Activated CD4-positive, alpha-beta T cell treated with anti-CD3 and anti-CD28 coated beads, Interleukin-2, Interleukin-4, amounts not matched to agents 100 ng/mL and 50 ng/mL, durations not matched to agents 16 hours and 8 hours (primary cell): ENCODE measurements around the gene DEFB132.

Experiments
- DNase-seq: peaks from one replicate; pipeline ENCODE4 v3.0.0-alpha.2; 2020; ENCODE audit warnings: low spot score

Gene DEFB132

GRCh38 chr20:297098-297924 lies 39.8 kb downstream of the DEFB132 start, which contains the start of gene ZCCHC3:
TSS of gene ZCCHC3 (plus strand) at chr20:297570. CDS start at chr20:297587, 17 bp downstream.
- peak; percentile 83 for DNase-seq

- peak; percentile 59 for DNase-seq
These were observed 40.6 kb downstream of the DEFB132 start for GRCh38 chr20:297925-298775.

GRCh38 chr20:298776-299391 lies 41.4 kb downstream of the DEFB132 start:
- DNase-seq = no peak

GRCh38 chr20:300345-300990 lies 42.9 kb downstream of the DEFB132 start:
- no peak for DNase-seq

GRCh38 chr20:301886-302848 lies 44.6 kb downstream of the DEFB132 start:
- peak; percentile 25 for DNase-seq

GRCh38 chr20:305745-306144 lies 48.2 kb downstream of the DEFB132 start:
- no peak for DNase-seq

GRCh38 chr20:308427-309038 lies 51.0 kb downstream of the DEFB132 start:
- no peak for DNase-seq

- DNase-seq = no peak
These were observed 51.8 kb downstream of the DEFB132 start for GRCh38 chr20:309306-309840.

GRCh38 chr20:309841-310644 lies 52.5 kb downstream of the DEFB132 start:
- DNase-seq = peak; percentile 84

- no peak for DNase-seq
These were observed 53.1 kb downstream of the DEFB132 start for GRCh38 chr20:310645-311044.
